Hematopoietic multipotent progenitor cell treated with erythropoietin and hydrocortisone succinate and interleukin-3 and kit ligand, for 4 days (in vitro differentiated cells): ENCODE results near the gene FAT1.

Source experiments
- DNase-seq: peaks from one replicate; pipeline ENCODE4 v3.0.0-alpha.2; 2015

The FAT1 gene

GRCh38 chr4:186722796-186723291 lies 812 bp downstream of the FAT1 start:
- DNase-seq, result no peak

- peak; percentile 62 for DNase-seq
Measured at GRCh38 chr4:186719925-186720694, 3.5 kb downstream of the FAT1 start.

- no peak for DNase-seq
Measured at GRCh38 chr4:186717556-186717955, 6.1 kb downstream of the FAT1 start.

GRCh38 chr4:186715077-186715476 lies 8.6 kb downstream of the FAT1 start:
- no peak for DNase-seq

- no peak for DNase-seq
Measured at GRCh38 chr4:186714006-186714675, 9.5 kb downstream of the FAT1 start.

- DNase-seq, result no peak
Measured at GRCh38 chr4:186712690-186713089, 11.0 kb downstream of the FAT1 start.

- no peak for DNase-seq
Measured at GRCh38 chr4:186710521-186711119, 13.0 kb downstream of the FAT1 start.

- no peak for DNase-seq
Measured at GRCh38 chr4:186709517-186709916, 14.1 kb downstream of the FAT1 start.

- no peak for DNase-seq
Measured at GRCh38 chr4:186708554-186708953, 15.1 kb downstream of the FAT1 start.

- no peak for DNase-seq
Measured at GRCh38 chr4:186707996-186708395, 15.7 kb downstream of the FAT1 start.

GRCh38 chr4:186707574-186707973 lies 16.1 kb downstream of the FAT1 start:
- no peak for DNase-seq

GRCh38 chr4:186704057-186704456 lies 19.6 kb downstream of the FAT1 start:
- no peak for DNase-seq

- DNase-seq, result no peak
Measured at GRCh38 chr4:186703510-186703909, 20.1 kb downstream of the FAT1 start.

GRCh38 chr4:186702940-186703339 lies 20.7 kb downstream of the FAT1 start:
- no peak for DNase-seq

GRCh38 chr4:186702297-186702696 lies 21.4 kb downstream of the FAT1 start:
- no peak for DNase-seq

- DNase-seq, result no peak
Measured at GRCh38 chr4:186701788-186702187, 21.9 kb downstream of the FAT1 start.

- DNase-seq, result no peak
Measured at GRCh38 chr4:186701273-186701672, 22.4 kb downstream of the FAT1 start.

GRCh38 chr4:186700746-186701145 lies 22.9 kb downstream of the FAT1 start:
- no peak for DNase-seq

GRCh38 chr4:186699881-186700397 lies 23.7 kb downstream of the FAT1 start:
- no peak for DNase-seq

- no peak for DNase-seq
Measured at GRCh38 chr4:186699298-186699697, 24.4 kb downstream of the FAT1 start.

GRCh38 chr4:186698525-186698924 lies 25.1 kb downstream of the FAT1 start:
- no peak for DNase-seq

- no peak for DNase-seq
Measured at GRCh38 chr4:186698028-186698427, 25.6 kb downstream of the FAT1 start.

- DNase-seq, result no peak
Measured at GRCh38 chr4:186695392-186695791, 28.3 kb downstream of the FAT1 start.

GRCh38 chr4:186693894-186694293 lies 29.8 kb downstream of the FAT1 start:
- DNase-seq, result no peak
